Calu3 (cell line): ENCODE measurements around the gene SSBP3. TPM values are rescaled to one million over a fixed set of nuclear protein-coding genes. Genes with fewer than 3 reads are reported as not detected.

Experiments used
- BruUV-seq: library from RNA; stranded (reverse); fragments of 400-500 nt; replicated peaks from 2 replicates; lab custom pipeline; 2021; lab: Mats Ljungman, UMichigan
- CTCF ChIA-PET: fragments of 300-600 bp; sonication (Branson Sonifier 250); formaldehyde crosslinking; loops from one replicate; lab custom pipeline; 2022; ENCODE audit warnings: antibody characterized with exemption; lab: Charles Lee
- DNase-seq: peaks from one replicate; pipeline ENCODE4 v3.0.0; 2022
- H3K27ac Mint-ChIP-seq: one replicate; pipeline ENCODE4 v1.8.0; 2022; ENCODE audit warnings: mixed read lengths; ENCODE audit not compliant: unreplicated experiment
- H3K27me3 Mint-ChIP-seq: one replicate; pipeline ENCODE4 v1.8.0; 2022; ENCODE audit warnings: mixed read lengths; ENCODE audit not compliant: unreplicated experiment
- H3K36me3 Mint-ChIP-seq: one replicate; pipeline ENCODE4 v1.8.0; 2022; ENCODE audit warnings: mild to moderate bottlenecking, moderate library complexity, mixed read lengths; ENCODE audit not compliant: insufficient read depth, unreplicated experiment
- H3K4me1 Mint-ChIP-seq: one replicate; pipeline ENCODE4 v1.8.0; 2022; ENCODE audit warnings: mild to moderate bottlenecking, low read depth, mixed read lengths; ENCODE audit not compliant: unreplicated experiment
- H3K4me3 Mint-ChIP-seq: one replicate; pipeline ENCODE4 v1.8.0; 2022; ENCODE audit warnings: mild to moderate bottlenecking, low read depth, moderate library complexity, mixed read lengths; ENCODE audit not compliant: unreplicated experiment
- H3K9me3 Mint-ChIP-seq: one replicate; pipeline ENCODE4 v1.8.0; 2022; ENCODE audit warnings: low read depth, mixed read lengths; ENCODE audit not compliant: unreplicated experiment
- CTCF ChIP-seq: fragments of 200-600 bp; IDR thresholded peaks from one replicate; pipeline ENCODE4 v1.8.0; 2022; ENCODE audit warnings: antibody characterized with exemption; ENCODE audit not compliant: unreplicated experiment
- intact Hi-C: fragments of 100-400 bp; cut with micrococcal nuclease; formaldehyde crosslinking; loops from one replicate; pipeline ENCODE4 v1.10.0; 2022; ENCODE audit not compliant: unreplicated experiment
- total RNA-seq: library from RNA; stranded (reverse); gene quantifications from 2 replicates; pipeline ENCODE4 v1.2.3, GENCODE V29; 2022

SSBP3 gene
- total RNA-seq, 1 experiment from 2014 or later, result 16.6 TPM

GRCh38 chr1:54284781-54285529 lies 121.2 kb downstream of the SSBP3 start:
- no peak for TF ChIP-seq CTCF
- Mint-ChIP-seq H3K36me3 (no peaks in the 10 kb centered on the region), H3K9me3 (no peaks in the 10 kb centered on the region), H3K27ac (no peak overlapping the region), H3K4me1 (peaks cover 32% of the 10 kb centered on the region), H3K27me3 (no peaks in the 10 kb centered on the region), H3K4me3 (no peak overlapping the region)
- intact Hi-C loops, result no loop called here
- DNase-seq, result no peak
- CTCF ChIA-PET, result interaction anchor here (1.2 kb wide), 1 partner anchor 204 kb away, joined by 4 read pairs; no protein-coding TSS in a partner anchor
- BruUV-seq, result no TSS peak

- no peak for DNase-seq
- H3K4me3 Mint-ChIP-seq, result no peak overlapping the region
- H3K27me3 Mint-ChIP-seq, result no peaks in the 10 kb centered on the region
- no TSS peak for BruUV-seq
- no peak for TF ChIP-seq CTCF
- intact Hi-C loops, result no loop called here
- H3K9me3 Mint-ChIP-seq, result no peaks in the 10 kb centered on the region
- H3K4me1 Mint-ChIP-seq, result peaks cover 31% of the 10 kb centered on the region
- no peak overlapping the region for H3K27ac Mint-ChIP-seq
- H3K36me3 Mint-ChIP-seq, result no peaks in the 10 kb centered on the region
- CTCF ChIA-PET, result no interaction called here
Measured at GRCh38 chr1:54283635-54284385, 122.4 kb downstream of the SSBP3 start.

- no peaks in the 10 kb centered on the region for H3K36me3 Mint-ChIP-seq
- TF ChIP-seq CTCF, result no peak
- intact Hi-C loops, result no loop called here
- H3K4me3 Mint-ChIP-seq, result no peak overlapping the region
- H3K9me3 Mint-ChIP-seq, result no peaks in the 10 kb centered on the region
- H3K4me1 Mint-ChIP-seq, result peaks cover 25% of the 10 kb centered on the region
- H3K27me3 Mint-ChIP-seq, result no peaks in the 10 kb centered on the region
- peak; percentile 19 for DNase-seq
- BruUV-seq, result no TSS peak
- no peak overlapping the region for H3K27ac Mint-ChIP-seq
- CTCF ChIA-PET, result no interaction called here
Measured at GRCh38 chr1:54282101-54282847, 123.9 kb downstream of the SSBP3 start.

- H3K4me1 Mint-ChIP-seq, result peaks cover 20% of the 10 kb centered on the region
- DNase-seq, result no peak
- H3K4me3 Mint-ChIP-seq, result no peak overlapping the region
- no peaks in the 10 kb centered on the region for H3K9me3 Mint-ChIP-seq
- CTCF ChIA-PET, result no interaction called here
- no TSS peak for BruUV-seq
- intact Hi-C loops, result no loop called here
- no peak overlapping the region for H3K27ac Mint-ChIP-seq
- H3K27me3 Mint-ChIP-seq, result no peaks in the 10 kb centered on the region
- no peak for TF ChIP-seq CTCF
- no peaks in the 10 kb centered on the region for H3K36me3 Mint-ChIP-seq
Measured at GRCh38 chr1:54280651-54281050, 125.5 kb downstream of the SSBP3 start.
